Testis (tissue), 3 donors: ENCODE results near the gene TACC2. TPM values are rescaled to one million over a fixed set of nuclear protein-coding genes. Genes with fewer than 3 reads are reported as not detected.

Experiments used
- DNase-seq: peaks from one replicate; pipeline ENCODE4 v3.0.0-alpha.2; 2019
- H3K27ac ChIP-seq, 2 donors: fragments of 200-600 bp; sonication (generic); one replicate each; pipeline ENCODE4 v1.5.1; 2019
- H3K27me3 ChIP-seq: fragments of 200-600 bp; sonication (generic); one replicate; pipeline ENCODE4 v1.5.1; 2019
- H3K36me3 ChIP-seq: fragments of 200-600 bp; sonication (generic); one replicate; pipeline ENCODE4 v1.5.1; 2017; ENCODE audit warnings: low read depth; ENCODE audit errors: missing control alignments
- H3K4me1 ChIP-seq: fragments of 200-600 bp; sonication (generic); one replicate; pipeline ENCODE4 v1.5.1; 2019
- H3K4me3 ChIP-seq, 2 donors: fragments of 200-600 bp; sonication (generic); one replicate each; pipeline ENCODE4 v1.5.1; 2017 to 2019
- H3K9me3 ChIP-seq: fragments of 200-600 bp; sonication (generic); one replicate; pipeline ENCODE4 v1.5.1; 2017
- CTCF ChIP-seq, 3 experiments: fragments of 450-650 bp in 2 of 3; fragments of 200-600 bp in 1 of 3; sonication (generic) in 1 of 3; IDR thresholded peaks; one replicate each; pipeline ENCODE4 v1.5.1; 2016 to 2019; ENCODE audit warnings: antibody characterized with exemption in 3 of 3, mild to moderate bottlenecking in 2 of 3, moderate library complexity in 1 of 3
- POLR2A ChIP-seq: fragments of 450-650 bp; IDR thresholded peaks from one replicate; pipeline ENCODE4 v1.6.1; 2017; ENCODE audit warnings: antibody characterized with exemption, mild to moderate bottlenecking, moderate library complexity
- WGBS, 2 donors: methylation state at CpG; one replicate each; pipeline ENCODE4 v1.1.5; 2018; 5-methylcytosine and 5-hydroxymethylcytosine counted together
- intact Hi-C: fragments of 100-400 bp; cut with DNase I; formaldehyde crosslinking; loops from one replicate; pipeline ENCODE4 v1.15.1; 2023; ENCODE audit warnings: low total_unique reads
- polyA plus RNA-seq: library from polyadenylated mRNA; stranded (reverse); fragments of 350-450 nt; fragmentation: Illumina TruSeq; extraction: RNeasy Lipid Tissue Mini Kit (QIAGEN cat#74804); gene quantifications from one replicate; pipeline ENCODE4 v1.2.3, GENCODE V29; 2014; ENCODE audit warnings: low read depth, low replicate concordance; ENCODE audit not compliant: insufficient read depth
- total RNA-seq, 2 donors: library from RNA; depleted of rRNA; stranded (reverse); fragments of >200 nt; gene quantifications; one replicate each; pipeline ENCODE4 v1.2.3, GENCODE V29; 2016

Gene TACC2
- total and polyA plus RNA-seq, 3 donors from 2014 or later, result 18.0 to 24.2 (median 21.3) TPM

GRCh38 chr10:122120008-122120744, 131.2 kb downstream of the TACC2 start:
- no peak overlapping the region for H3K4me3 ChIP-seq
- intact Hi-C loops, result no loop called here
- DNase-seq, result no peak
- H3K27me3 ChIP-seq, result no peaks in the 10 kb centered on the region
- H3K36me3 ChIP-seq, result no peaks in the 10 kb centered on the region
- no peaks in the 10 kb centered on the region for H3K4me1 ChIP-seq
- no peak overlapping the region for H3K27ac ChIP-seq
- H3K9me3 ChIP-seq, result no peaks in the 10 kb centered on the region
- 85 to 89% methylated on average over 20 to 22 of the region's 22 CpGs for WGBS, 2 donors
- no peak for TF ChIP-seq CTCF (IDR thresholded peaks at IDR 0.05)
- no peak for TF ChIP-seq POLR2A

- H3K27ac ChIP-seq, result no peak overlapping the region
- no peak for DNase-seq
- H3K36me3 ChIP-seq, result no peaks in the 10 kb centered on the region
- H3K4me1 ChIP-seq, result no peaks in the 10 kb centered on the region
- no peaks in the 10 kb centered on the region for H3K27me3 ChIP-seq
- no peaks in the 10 kb centered on the region for H3K9me3 ChIP-seq
- intact Hi-C loops, result no loop called here
- TF ChIP-seq POLR2A (no peak), CTCF (IDR thresholded peaks at IDR 0.05) (no peak)
- WGBS, 2 donors, result 77 to 83% methylated on average over 3 to 5 of the region's 5 CpGs
- H3K4me3 ChIP-seq, result no peak overlapping the region
Measured at GRCh38 chr10:122121059-122121458, 132.1 kb downstream of the TACC2 start.

GRCh38 chr10:122122493-122122892, 133.5 kb downstream of the TACC2 start:
- H3K9me3 ChIP-seq, result no peaks in the 10 kb centered on the region
- H3K27ac ChIP-seq, result no peak overlapping the region
- TF ChIP-seq CTCF (IDR thresholded peaks at IDR 0.05), result no peak
- no peak for TF ChIP-seq POLR2A
- H3K4me1 ChIP-seq, result no peaks in the 10 kb centered on the region
- no peak overlapping the region for H3K4me3 ChIP-seq
- intact Hi-C loops, result no loop called here
- H3K36me3 ChIP-seq, result no peaks in the 10 kb centered on the region
- no peaks in the 10 kb centered on the region for H3K27me3 ChIP-seq
- 69 to 81% methylated on average over 8 of the region's 8 CpGs for WGBS, 2 donors
- no peak for DNase-seq

- H3K36me3 ChIP-seq, result no peaks in the 10 kb centered on the region
- intact Hi-C loops, result no loop called here
- no peak for DNase-seq
- WGBS, 2 donors, result 68 to 84% methylated on average over 4 to 8 of the region's 8 CpGs
- H3K9me3 ChIP-seq, result no peaks in the 10 kb centered on the region
- H3K4me3 ChIP-seq, result no peak overlapping the region
- no peak overlapping the region for H3K27ac ChIP-seq
- H3K27me3 ChIP-seq, result no peaks in the 10 kb centered on the region
- no peaks in the 10 kb centered on the region for H3K4me1 ChIP-seq
- TF ChIP-seq CTCF (IDR thresholded peaks at IDR 0.05) (no peak), POLR2A (no peak)
Measured at GRCh38 chr10:122123186-122123585, 134.2 kb downstream of the TACC2 start.

GRCh38 chr10:122124342-122124741, 135.4 kb downstream of the TACC2 start:
- no peaks in the 10 kb centered on the region for H3K4me1 ChIP-seq
- intact Hi-C loops, result no loop called here

More at GRCh38 chr10:122124342-122124741, 135.4 kb downstream of the TACC2 start:
- H3K4me3 ChIP-seq, result no peak overlapping the region
- no peak for TF ChIP-seq POLR2A
- no peak for TF ChIP-seq CTCF (IDR thresholded peaks at IDR 0.05)
- no peaks in the 10 kb centered on the region for H3K27me3 ChIP-seq
- H3K27ac ChIP-seq, result no peak overlapping the region
- H3K36me3 ChIP-seq, result no peaks in the 10 kb centered on the region
- no peak for DNase-seq
- H3K9me3 ChIP-seq, result no peaks in the 10 kb centered on the region
- 82 to 89% methylated on average over 9 of the region's 9 CpGs for WGBS, 2 donors
